Panc1 (cell line): ENCODE results near the gene LRPPRC. TPM values are rescaled to one million over a fixed set of nuclear protein-coding genes. Genes with fewer than 3 reads are reported as not detected.

Experiments
- ATAC-seq: fragments of 200-7000 bp; cut with Tn5 transposase; 2 replicates; pipeline ENCODE4 v1.9.1; 2020; ENCODE audit warnings: mild to moderate bottlenecking, moderate library complexity
- BruUV-seq: library from RNA; stranded (reverse); fragments of 400-500 nt; replicated peaks from 2 replicates; lab custom pipeline; 2021; lab: Mats Ljungman, UMichigan
- CTCF ChIA-PET: fragments of 300-600 bp; sonication (Branson Sonifier 250); formaldehyde crosslinking; loops from one replicate; lab custom pipeline; 2022; ENCODE audit warnings: antibody characterized with exemption; lab: Charles Lee
- POLR2A ChIA-PET: fragments of 300-600 bp; sonication (Branson Sonifier 250); formaldehyde crosslinking; loops from one replicate; lab custom pipeline; 2022; ENCODE audit warnings: antibody characterized with exemption; lab: Charles Lee
- DNase-seq: peaks from one replicate; pipeline ENCODE4 v3.0.0-alpha.2; 2010; ENCODE audit warnings: low read depth, low spot score
- H3K27ac ChIP-seq: 2 replicates; pipeline ENCODE4 v1.5.1; 2011; ENCODE audit warnings: mild to moderate bottlenecking, low read length, inconsistent platforms
- H3K27me3 ChIP-seq: fragments of 200-500 bp; sonication (Bioruptor generic); 2 replicates; pipeline ENCODE4 v1.6.0; 2014; ENCODE audit warnings: low read length, inconsistent platforms; ENCODE audit not compliant: control insufficient read depth, insufficient read depth
- H3K36me3 ChIP-seq: fragments of 200-500 bp; sonication (Bioruptor generic); 2 replicates; pipeline ENCODE4 v1.5.1; 2014; ENCODE audit warnings: inconsistent platforms, mild to moderate bottlenecking, low read length, moderate library complexity; ENCODE audit not compliant: control insufficient read depth, insufficient read depth
- H3K4me1 ChIP-seq: 2 replicates; pipeline ENCODE4 v1.5.1; 2011; ENCODE audit warnings: inconsistent platforms, mild to moderate bottlenecking, low read length, moderate library complexity; ENCODE audit not compliant: control insufficient read depth, insufficient read depth
- H3K4me3 ChIP-seq, 2 experiments: 2 replicates each; pipeline ENCODE4 v1.5.1; 2011 to 2012; ENCODE audit warnings: low read depth in 2 of 2, low read length in 2 of 2, mild to moderate bottlenecking in 2 of 2, inconsistent platforms in 1 of 2, moderate library complexity in 1 of 2
- H3K9me3 ChIP-seq: fragments of 200-500 bp; sonication (Bioruptor generic); 2 replicates; pipeline ENCODE4 v1.5.1; 2014; ENCODE audit warnings: low read depth, mild to moderate bottlenecking, inconsistent platforms, low read length, moderate library complexity; ENCODE audit not compliant: control insufficient read depth, insufficient read depth
- CTCF ChIP-seq: fragments of 450-650 bp; IDR thresholded peaks from 2 replicates; pipeline ENCODE4 v1.5.1; 2017; ENCODE audit warnings: mild to moderate bottlenecking
- POLR2AphosphoS5 ChIP-seq: IDR thresholded peaks from 2 replicates; pipeline ENCODE4 v1.6.1; 2012; ENCODE audit warnings: mild to moderate bottlenecking, low read depth, low read length, moderate library complexity
- REST ChIP-seq, 2 experiments: IDR thresholded peaks; 2 replicates each; pipeline ENCODE4 v1.6.1; 2011 to 2012; ENCODE audit warnings: low read depth in 2 of 2, control low read depth in 1 of 2, low read length in 1 of 2, mild to moderate bottlenecking in 1 of 2, moderate library complexity in 1 of 2; ENCODE audit not compliant: insufficient read depth in 1 of 2
- SIN3A ChIP-seq: IDR thresholded peaks from 2 replicates; pipeline ENCODE4 v1.6.1; 2012; ENCODE audit warnings: low read depth, mild to moderate bottlenecking, low read length, moderate library complexity, borderline replicate concordance; ENCODE audit not compliant: insufficient read depth
- TCF7L2 ChIP-seq: IDR thresholded peaks from 2 replicates; pipeline ENCODE4 v1.6.1; 2011; ENCODE audit warnings: mild to moderate bottlenecking, low read depth, low read length, inconsistent platforms
- in situ Hi-C: cut with HindIII; loops from 2 replicates; pipeline ENCODE4 v1.10.0; 2016; ENCODE audit warnings: low sequenced_read_pairs, low pct_unique_long_range_greater_than_20kb
- intact Hi-C: fragments of 100-400 bp; cut with micrococcal nuclease; formaldehyde crosslinking; loops from one replicate; pipeline ENCODE4 v1.10.0; 2022; ENCODE audit not compliant: unreplicated experiment
- total RNA-seq: library from RNA; stranded (reverse); gene quantifications from one replicate; pipeline ENCODE4 v1.2.1, GENCODE V29; 2021; ENCODE audit not compliant: unreplicated experiment

The LRPPRC gene
- total RNA-seq, 1 experiment from 2014 or later = 207 TPM

DNA sequence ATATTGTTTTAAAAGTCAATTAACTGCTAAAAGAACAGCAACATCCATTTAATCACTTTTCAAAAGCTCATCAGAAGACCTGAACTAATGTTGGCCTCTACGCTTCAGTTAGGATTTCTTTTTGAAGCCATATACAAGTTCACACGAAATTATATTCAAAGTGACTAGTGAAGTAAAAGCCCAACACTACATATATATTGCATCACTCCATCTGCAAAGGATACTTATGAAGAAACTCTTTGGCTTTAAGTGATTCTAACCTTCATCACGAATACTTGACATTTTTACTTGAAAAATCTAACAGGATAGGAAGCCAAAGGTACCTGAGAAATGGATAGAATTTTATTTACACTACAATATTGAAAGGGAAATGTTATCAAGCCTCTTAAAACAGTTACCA, 50.4 kb downstream of the LRPPRC start:
- POLR2A ChIA-PET = interaction anchor here (0.7 kb wide), 2 partner anchors 289 to 361 kb away, joined by 4 to 5 read pairs; no protein-coding TSS in a partner anchor
- no TSS peak for BruUV-seq
- intact Hi-C loops = no loop called here

GRCh38 chr2:43944915-43945314, 50.9 kb downstream of the LRPPRC start:
- ATAC-seq (peak; percentile 61), DNase-seq (no peak)
- intact Hi-C loops (no loop called here), in situ Hi-C loops (no loop called here)
- ChIA-PET CTCF (interaction anchor here (1.3 kb wide), 1 partner anchor 340 kb away, joined by 3 read pairs; no protein-coding TSS in a partner anchor), POLR2A (interaction anchor here (0.7 kb wide), 2 partner anchors 289 to 361 kb away, joined by 4 to 5 read pairs; no protein-coding TSS in a partner anchor)
- Histone ChIP-seq H3K9me3 (no peaks in the 10 kb centered on the region), H3K27me3 (no peaks in the 10 kb centered on the region), H3K4me1 (peaks cover 63% of the 10 kb centered on the region), H3K4me3 (no peak overlapping the region), H3K27ac (peak overlapping the region; percentile 74), H3K36me3 (peaks cover 83% of the 10 kb centered on the region)
- TF ChIP-seq CTCF (no peak), TCF7L2 (peak; percentile 72), POLR2AphosphoS5 (no peak), SIN3A (no peak), REST (IDR thresholded peaks at IDR 0.05; ENCODE audit: insufficient read depth in 1 of 2, low read depth in 2 of 2, low read length in 1 of 2) (no peak)
- BruUV-seq = no TSS peak

More for the DNA sequence above, 50.4 kb downstream of the LRPPRC start:
- Histone ChIP-seq H3K36me3 (peaks cover 80% of the 10 kb centered on the region), H3K27me3 (no peaks in the 10 kb centered on the region), H3K4me3 (no peak overlapping the region), H3K27ac (peak overlapping the region; percentile 74), H3K9me3 (no peaks in the 10 kb centered on the region), H3K4me1 (peaks cover 61% of the 10 kb centered on the region)
- CTCF ChIA-PET = no interaction called here
- no peak for DNase-seq
- no peak for ATAC-seq
- TF ChIP-seq REST (IDR thresholded peaks at IDR 0.05; ENCODE audit: insufficient read depth in 1 of 2, low read depth in 2 of 2, low read length in 1 of 2) = no peak
- no peak for TF ChIP-seq POLR2AphosphoS5
- TF ChIP-seq CTCF = no peak
- no peak for TF ChIP-seq TCF7L2
- TF ChIP-seq SIN3A = no peak
- in situ Hi-C loops = no loop called here
